ENCODE measurements around the gene CCSER2. TPM values are rescaled to one million over a fixed set of nuclear protein-coding genes. Genes with fewer than 3 reads are reported as not detected.

The CCSER2 gene
- polyA plus RNA-seq, 3 donors = 7.4 to 23.3 (median 14.3) TPM

- 85% methylated on average over 9 of the region's 10 CpGs for WGBS (ENCODE audit: insufficient coverage)
- peak overlapping the region in 1 of 7 donors; percentile 26 for H3K27ac Mint-ChIP-seq
- Histone ChIP-seq H3K4me1 (ENCODE audit: control insufficient read depth in 1 of 2, insufficient read depth in 2 of 2, low read length in 2 of 2) (no peaks in the 10 kb centered on the region), H3K9me3 (replicated peaks in 1 of 2; ENCODE audit: control insufficient read depth in 1 of 2, insufficient read depth in 1 of 2, low read length in 2 of 2) (peaks cover 18 to 25% of the 10 kb centered on the region in 2 donors), H3K79me2 (ENCODE audit: insufficient read depth, low read length) (no peaks in the 10 kb centered on the region), H3K27me3 (ENCODE audit: control insufficient read depth in 2 of 2, insufficient read depth in 2 of 2, low read length in 2 of 2) (no peaks in the 10 kb centered on the region), H4K20me1 (ENCODE audit: insufficient read depth, low read length) (no peaks in the 10 kb centered on the region), H3K4me2 (replicated peaks; ENCODE audit: extremely low read depth, low read length, poor library complexity, severe bottlenecking) (no peak overlapping the region), H2AFZ (ENCODE audit: insufficient read depth, low read depth, low read length, poor library complexity, severe bottlenecking) (no peak overlapping the region), H3K4me3 (replicated peaks in 1 of 3; ENCODE audit: low read depth in 2 of 3, low read length in 3 of 3) (no peak overlapping the region), H3K9ac (ENCODE audit: insufficient read depth, low read length, poor library complexity, severe bottlenecking) (no peak overlapping the region), H3K27ac (ENCODE audit: low read depth in 1 of 2, low read length in 2 of 2) (no peak overlapping the region), H3K36me3 (replicated peaks in 1 of 2; ENCODE audit: control insufficient read depth in 1 of 2, insufficient read depth in 2 of 2, low read length in 2 of 2) (peaks cover 0 to 23% of the 10 kb centered on the region in 2 donors)
- peaks cover 21 to 52% of the 10 kb centered on the region in 2 donors for H3K36me3 Mint-ChIP-seq
- no peak overlapping the region for H3K4me3 Mint-ChIP-seq
- TF ChIP-seq CTCF (IDR thresholded peaks at IDR 0.05) = no peak
- H3K27me3 Mint-ChIP-seq (ENCODE audit: low read depth in 3 of 3) = no peaks in the 10 kb centered on the region
- no peaks in the 10 kb centered on the region for H3K4me1 Mint-ChIP-seq
- intact Hi-C loops (cut with micrococcal nuclease) = no loop called here
- no peak for DNase-seq
- peaks cover 41 to 54% (median 47%) of the 10 kb centered on the region in 7 donors for H3K9me3 Mint-ChIP-seq
Observed at GRCh38 chr10:84415539-84416244, 87.3 kb downstream of the CCSER2 start.

GRCh38 chr10:84416245-84416555 lies 87.8 kb downstream of the CCSER2 start:
- intact Hi-C loops (cut with micrococcal nuclease) = no loop called here
- no peaks in the 10 kb centered on the region for H3K27me3 Mint-ChIP-seq (ENCODE audit: low read depth in 3 of 3)
- H3K4me2 ChIP-seq (replicated peaks; ENCODE audit: extremely low read depth, low read length, poor library complexity, severe bottlenecking) = no peak overlapping the region
- H3K36me3 Mint-ChIP-seq = peaks cover 25 to 57% of the 10 kb centered on the region in 2 donors
- no peak overlapping the region for H3K27ac ChIP-seq (ENCODE audit: low read depth in 1 of 2, low read length in 2 of 2)
- no peaks in the 10 kb centered on the region for H3K4me1 Mint-ChIP-seq
- H3K36me3 ChIP-seq (replicated peaks in 1 of 2; ENCODE audit: control insufficient read depth in 1 of 2, insufficient read depth in 2 of 2, low read length in 2 of 2) = peaks cover 0 to 28% of the 10 kb centered on the region in 2 donors
- H2AFZ ChIP-seq (ENCODE audit: insufficient read depth, low read depth, low read length, poor library complexity, severe bottlenecking) = no peak overlapping the region
- H3K4me1 ChIP-seq (ENCODE audit: control insufficient read depth in 1 of 2, insufficient read depth in 2 of 2, low read length in 2 of 2) = no peaks in the 10 kb centered on the region
- no peak overlapping the region for H3K9ac ChIP-seq (ENCODE audit: insufficient read depth, low read length, poor library complexity, severe bottlenecking)
- 60% methylated on average over 2 of the region's 2 CpGs for WGBS (ENCODE audit: insufficient coverage)
- no peaks in the 10 kb centered on the region for H4K20me1 ChIP-seq (ENCODE audit: insufficient read depth, low read length)
- peaks cover 42 to 59% (median 49%) of the 10 kb centered on the region in 7 donors for H3K9me3 Mint-ChIP-seq
- no peak overlapping the region for H3K4me3 ChIP-seq (replicated peaks in 1 of 3; ENCODE audit: low read depth in 2 of 3, low read length in 3 of 3)
- no peak for TF ChIP-seq CTCF (IDR thresholded peaks at IDR 0.05)
- no peaks in the 10 kb centered on the region for H3K27me3 ChIP-seq (ENCODE audit: control insufficient read depth in 2 of 2, insufficient read depth in 2 of 2, low read length in 2 of 2)
- DNase-seq = no peak
- H3K79me2 ChIP-seq (ENCODE audit: insufficient read depth, low read length) = no peaks in the 10 kb centered on the region
- no peak overlapping the region for H3K4me3 Mint-ChIP-seq
- H3K9me3 ChIP-seq (replicated peaks in 1 of 2; ENCODE audit: control insufficient read depth in 1 of 2, insufficient read depth in 1 of 2, low read length in 2 of 2) = peaks cover 22 to 30% of the 10 kb centered on the region in 2 donors
- H3K27ac Mint-ChIP-seq = peak overlapping the region in 1 of 7 donors; percentile 26

Measured in CD14-positive monocyte (primary cell).